Measurements from ENCODE around the gene CDKN2B-AS1.

GRCh38 chr9:21994556-21995005, at the start of gene CDKN2B-AS1:
- no peak for TF ChIP-seq EZH2phosphoT487 (conservative IDR thresholded peaks at IDR 0.05; ENCODE audit: low read length)
- TF ChIP-seq, protein P1, sequence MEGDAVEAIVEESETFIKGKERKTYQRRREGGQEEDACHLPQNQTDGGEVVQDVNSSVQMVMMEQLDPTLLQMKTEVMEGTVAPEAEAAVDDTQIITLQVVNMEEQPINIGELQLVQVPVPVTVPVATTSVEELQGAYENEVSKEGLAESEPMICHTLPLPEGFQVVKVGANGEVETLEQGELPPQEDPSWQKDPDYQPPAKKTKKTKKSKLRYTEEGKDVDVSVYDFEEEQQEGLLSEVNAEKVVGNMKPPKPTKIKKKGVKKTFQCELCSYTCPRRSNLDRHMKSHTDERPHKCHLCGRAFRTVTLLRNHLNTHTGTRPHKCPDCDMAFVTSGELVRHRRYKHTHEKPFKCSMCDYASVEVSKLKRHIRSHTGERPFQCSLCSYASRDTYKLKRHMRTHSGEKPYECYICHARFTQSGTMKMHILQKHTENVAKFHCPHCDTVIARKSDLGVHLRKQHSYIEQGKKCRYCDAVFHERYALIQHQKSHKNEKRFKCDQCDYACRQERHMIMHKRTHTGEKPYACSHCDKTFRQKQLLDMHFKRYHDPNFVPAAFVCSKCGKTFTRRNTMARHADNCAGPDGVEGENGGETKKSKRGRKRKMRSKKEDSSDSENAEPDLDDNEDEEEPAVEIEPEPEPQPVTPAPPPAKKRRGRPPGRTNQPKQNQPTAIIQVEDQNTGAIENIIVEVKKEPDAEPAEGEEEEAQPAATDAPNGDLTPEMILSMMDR (IDR thresholded peaks at IDR 0.05; ENCODE audit: insufficient read depth, low read length, poor library complexity, severe bottlenecking): no peak

All from SU-DHL-6 (cell line).